GM04504 (cell line): ENCODE measurements around the gene RLBP1.

Experiments used
- DNase-seq: peaks from one replicate; pipeline ENCODE4 v3.0.0-alpha.2; 2012; ENCODE audit warnings: low read depth

The RLBP1 gene

DNA sequence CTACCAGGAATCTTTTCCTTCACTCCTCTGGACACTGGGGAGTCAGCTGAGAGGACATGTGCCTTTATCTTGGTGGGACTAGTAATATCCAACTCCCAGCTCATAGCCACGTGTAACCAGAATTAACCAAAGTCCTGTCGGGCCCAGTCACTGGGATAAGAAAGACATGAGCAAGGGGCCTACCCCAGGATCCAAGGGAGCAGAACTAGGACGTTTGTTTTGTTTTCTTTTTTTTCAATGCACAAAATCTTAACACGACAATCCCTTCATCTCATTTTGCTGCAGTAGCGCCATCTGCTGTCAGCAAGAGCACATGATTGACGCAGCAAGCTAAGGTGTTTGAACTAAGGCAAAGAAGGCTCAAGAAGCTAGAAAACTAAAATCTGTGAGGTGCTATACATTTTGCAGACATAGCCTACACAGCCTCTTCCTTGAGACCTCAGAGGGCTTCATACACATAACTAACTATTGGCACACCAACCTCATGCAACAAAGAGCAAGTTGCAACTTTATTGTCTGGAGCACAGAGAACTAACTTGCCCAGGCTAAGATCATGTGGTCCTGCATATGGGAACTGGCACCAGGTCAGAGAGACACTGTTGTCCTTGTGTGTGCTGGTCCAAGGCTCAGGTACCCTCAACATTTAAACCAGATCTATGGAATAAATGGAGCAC, 43.6 kb downstream of the RLBP1 start:
- peak; percentile 57 for DNase-seq

DNA sequence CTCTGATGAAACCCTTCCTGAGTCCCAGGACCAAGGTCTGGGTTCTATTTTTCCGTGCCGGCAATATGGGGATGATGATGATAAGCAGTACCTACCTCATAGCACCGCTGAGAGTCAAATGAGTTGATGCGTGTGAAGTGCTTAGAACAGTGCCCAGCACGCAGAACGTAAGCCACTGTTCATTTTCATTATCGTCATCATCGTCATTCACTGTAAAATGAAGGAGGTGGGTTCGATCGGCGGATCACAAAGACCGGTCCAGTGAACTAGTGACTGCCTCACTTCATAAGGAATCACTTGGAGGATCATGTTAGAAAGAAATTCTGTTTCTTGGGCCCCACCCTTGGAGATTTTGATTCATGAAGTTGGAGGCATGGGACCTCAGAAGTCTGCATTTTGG, 44.3 kb downstream of the RLBP1 start:
- DNase-seq = no peak

DNA sequence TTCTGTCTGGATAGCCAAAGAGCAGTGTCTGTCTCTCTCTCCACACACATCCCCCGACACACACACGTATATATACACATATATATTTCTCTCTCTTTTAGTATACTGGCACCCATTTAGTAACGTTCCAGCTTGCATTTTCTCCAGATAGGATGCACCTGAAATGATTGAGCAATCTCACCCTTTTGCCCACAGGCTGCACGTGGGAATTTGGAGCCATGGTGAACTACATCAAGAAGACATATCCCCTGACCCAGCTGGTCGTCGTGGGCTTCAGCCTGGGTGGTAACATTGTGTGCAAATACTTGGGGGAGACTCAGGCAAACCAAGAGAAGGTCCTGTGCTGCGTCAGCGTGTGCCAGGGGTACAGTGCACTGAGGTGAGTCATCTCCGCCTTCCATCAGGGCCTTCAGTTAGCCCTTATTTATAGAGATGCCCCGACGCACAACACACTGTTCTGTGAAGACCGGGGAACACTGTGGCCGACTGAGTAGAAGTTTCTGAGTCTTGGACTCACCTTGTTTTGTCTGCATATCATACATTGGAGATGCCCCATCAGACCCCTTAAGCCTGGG, 45.7 kb downstream of the RLBP1 start:
- DNase-seq = no peak

DNA sequence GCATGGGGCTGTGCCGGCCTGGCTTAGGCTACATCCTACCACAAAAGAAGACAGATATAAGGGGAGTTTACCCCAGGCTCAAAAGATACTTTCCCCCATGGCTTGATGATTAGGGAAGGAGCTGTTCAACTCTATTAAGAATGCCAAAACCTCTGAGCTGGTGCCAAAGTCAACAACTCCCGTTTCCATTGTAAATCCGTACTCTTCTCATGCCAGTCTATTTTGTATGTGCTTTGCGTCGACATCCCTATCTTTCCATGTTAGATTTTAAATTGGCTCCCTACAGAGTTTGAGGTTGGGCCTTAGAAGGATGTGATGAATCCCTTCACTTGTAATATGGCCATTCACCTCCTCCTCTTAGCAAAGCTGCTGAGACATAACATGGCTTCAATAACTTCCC, 46.9 kb downstream of the RLBP1 start:
- DNase-seq = no peak

DNA sequence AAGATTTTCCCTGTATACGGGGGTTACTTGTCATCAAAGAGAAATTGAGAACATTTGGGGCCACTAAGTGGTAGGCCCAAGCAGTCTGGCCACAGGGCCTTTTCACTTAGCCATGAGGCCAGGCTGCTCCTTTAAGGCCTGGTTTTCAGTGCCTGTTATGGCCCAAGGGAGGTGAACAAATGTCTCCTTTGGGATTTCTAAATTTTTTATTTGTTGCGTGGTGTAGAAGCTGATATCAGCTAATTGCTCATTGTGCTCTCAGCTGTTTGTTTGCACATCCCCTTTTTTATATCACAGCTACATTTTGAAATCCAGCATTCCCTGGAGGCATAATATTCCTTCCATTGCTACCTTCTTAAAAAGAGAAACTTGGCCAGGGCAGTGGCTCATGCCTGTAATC, 48.5 kb downstream of the RLBP1 start:
- no peak for DNase-seq

DNA sequence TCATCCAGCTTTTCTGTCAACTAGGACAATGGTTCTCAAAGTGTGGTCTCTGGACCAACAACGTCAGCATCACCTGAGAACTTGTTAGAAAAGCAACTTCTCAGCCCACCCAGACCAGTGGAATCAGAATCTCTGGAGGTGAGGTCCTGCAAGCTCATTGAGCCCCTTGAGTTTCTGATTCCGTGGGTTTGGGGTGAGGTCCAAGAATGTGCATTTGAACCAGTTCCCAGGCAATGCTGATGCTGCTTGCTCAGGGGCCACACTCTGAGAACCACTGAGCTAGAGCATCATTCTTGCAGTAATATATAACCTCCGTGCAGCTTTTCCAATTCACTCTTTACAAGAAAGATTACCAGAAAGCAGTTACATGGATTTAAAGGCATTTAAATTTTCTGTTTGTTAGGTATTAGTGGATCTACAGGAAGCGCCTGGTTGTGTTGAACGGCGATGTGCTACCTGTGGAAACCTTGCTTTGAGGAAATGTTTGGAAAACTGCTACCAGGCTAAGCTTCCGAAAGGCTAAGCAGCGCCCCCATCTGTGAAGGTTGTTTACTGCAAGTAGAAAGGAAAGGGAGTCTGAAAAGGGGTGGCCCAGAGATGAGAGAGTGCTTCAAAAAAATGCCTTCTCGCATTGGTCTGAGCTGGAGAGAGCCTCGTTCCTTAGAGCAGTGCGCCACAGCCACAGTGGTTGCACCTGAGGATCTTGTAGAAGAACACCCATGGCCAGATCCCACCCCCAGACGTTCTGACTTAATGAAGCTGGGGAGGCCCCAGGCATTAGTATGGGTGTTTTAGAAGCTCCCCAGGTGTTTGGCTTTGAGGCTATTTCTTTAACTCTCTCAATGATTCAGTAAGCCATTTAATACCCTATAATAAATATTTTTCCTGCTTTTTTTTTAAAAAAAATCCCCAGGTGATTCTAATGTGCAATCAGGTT, 50.0 kb downstream of the RLBP1 start:
- DNase-seq = no peak

DNA sequence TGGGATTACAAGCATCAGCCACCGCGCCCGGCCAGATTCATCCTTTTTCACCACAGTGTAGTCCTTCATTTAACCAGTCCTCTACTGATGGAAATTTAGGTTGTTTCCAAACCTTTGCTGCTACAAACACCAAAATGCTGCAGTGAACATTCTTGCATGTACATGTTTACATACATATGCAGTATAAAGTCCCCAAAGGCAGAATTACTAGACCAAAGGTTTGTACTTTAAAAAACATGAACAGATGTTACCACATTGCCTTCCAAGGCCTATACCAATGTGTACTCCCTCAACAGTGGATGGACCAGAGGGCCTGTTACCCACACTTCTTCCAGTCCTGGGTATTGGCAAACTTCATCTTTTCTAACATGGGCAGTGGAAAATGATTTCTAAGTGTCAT, 51.0 kb downstream of the RLBP1 start:
- no peak for DNase-seq

DNA sequence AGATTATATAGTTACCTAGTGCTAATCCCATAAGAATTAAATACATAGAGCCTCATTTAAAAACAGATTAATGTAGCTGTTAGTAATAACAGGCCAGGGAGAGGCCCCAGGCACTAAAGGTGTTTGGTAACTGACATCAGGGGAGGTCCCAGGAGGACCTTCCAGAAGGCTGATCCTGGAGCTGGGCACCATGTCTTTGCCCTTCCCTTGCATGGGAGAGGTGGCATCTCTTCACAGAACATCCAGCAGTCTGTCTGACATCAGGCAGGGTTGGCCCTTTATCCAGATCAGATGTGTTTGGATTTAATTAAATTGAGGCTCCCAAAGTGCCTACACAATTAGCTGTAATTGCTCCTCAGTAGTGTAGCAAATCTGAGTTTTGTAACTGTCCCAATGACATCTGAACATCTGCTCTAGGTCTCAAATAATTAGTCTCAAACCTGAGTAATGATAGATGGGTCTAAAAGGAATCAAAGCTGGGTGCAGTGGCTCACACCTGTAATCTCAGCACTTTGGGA, 53.0 kb downstream of the RLBP1 start:
- DNase-seq = no peak

DNA sequence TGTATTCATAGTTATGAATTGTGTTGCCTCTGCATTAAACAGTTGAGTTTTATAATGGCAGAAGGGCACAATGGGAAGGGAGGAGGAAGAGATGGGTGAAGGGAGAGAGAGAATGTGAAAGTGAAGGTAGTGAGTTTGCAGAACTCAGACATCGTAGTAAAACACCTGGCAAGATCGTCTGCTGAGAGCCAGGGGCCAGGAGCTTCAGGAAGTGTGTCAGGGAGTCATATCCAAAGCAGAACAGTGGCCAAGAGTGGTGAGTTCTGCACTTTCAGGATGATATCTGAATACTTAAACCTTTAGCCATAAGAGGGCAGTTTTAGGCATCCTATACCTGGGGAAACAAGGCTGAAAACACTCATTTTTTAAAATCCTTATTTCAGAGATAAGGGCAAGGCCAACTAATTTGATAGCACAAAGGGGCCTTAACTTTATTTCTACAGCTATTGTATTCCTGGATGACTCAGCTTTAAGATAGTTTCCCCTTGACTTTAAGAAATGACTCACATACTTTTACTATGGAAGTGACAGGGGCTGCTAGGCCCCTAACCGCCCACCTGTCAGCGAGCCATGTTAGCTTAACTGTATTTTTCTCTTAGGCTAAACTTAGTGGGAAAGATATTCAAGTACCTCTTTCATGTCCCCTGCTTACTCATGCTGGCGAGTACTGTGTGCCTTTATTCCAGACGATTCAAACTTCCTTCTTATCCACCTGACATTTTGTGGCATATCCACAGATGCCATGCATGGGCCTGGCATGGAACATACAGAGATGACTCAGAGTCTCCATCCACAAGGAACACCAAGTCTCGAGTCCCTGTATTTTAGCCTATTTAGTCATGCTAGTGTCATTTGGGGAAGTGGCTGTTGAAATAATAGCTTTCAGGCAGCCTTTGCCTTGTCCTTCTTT, 53.9 kb downstream of the RLBP1 start:
- DNase-seq = no peak

DNA sequence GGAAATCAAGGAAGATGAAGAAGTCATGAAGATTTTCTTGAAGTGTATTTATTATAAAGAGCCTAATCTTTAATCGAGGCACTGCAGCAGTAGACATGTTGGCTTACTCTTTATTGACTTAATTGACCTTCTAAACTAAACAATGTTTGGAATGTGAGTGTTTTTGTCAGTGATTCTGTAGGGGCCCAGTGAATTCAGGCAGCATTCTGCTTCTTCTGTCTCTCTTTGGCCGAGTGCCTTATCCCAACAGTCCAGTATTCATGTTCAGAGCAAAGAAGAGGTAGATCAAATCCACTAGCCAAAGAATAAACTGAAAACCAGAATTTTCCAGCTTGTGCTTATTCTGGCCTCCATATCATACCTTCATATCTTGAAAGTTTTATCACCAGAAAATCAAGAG, 55.7 kb downstream of the RLBP1 start:
- no peak for DNase-seq

DNA sequence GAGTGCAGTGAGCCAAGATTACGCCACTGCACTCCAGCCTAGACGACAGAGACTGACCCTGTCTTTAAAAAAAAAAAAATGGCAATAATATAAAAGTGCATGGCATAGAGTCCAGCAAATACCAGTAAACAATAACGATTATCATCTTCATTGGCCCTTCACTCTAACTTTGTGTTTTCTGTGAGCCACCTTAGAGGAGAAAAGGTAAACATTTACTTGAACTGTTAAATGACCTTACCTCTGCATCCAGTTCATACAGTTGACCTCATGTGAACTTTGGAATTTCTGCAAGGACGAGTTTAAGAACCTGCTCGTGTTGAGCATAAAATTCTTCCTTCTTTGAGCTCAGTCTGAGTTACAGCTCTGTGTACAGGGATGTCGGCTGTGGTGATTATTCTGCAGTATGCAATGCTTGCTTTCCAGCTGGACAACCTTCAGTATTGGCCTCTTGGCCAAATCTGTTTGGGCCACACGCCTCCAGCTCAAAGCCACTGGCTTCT, 56.6 kb downstream of the RLBP1 start:
- no peak for DNase-seq

DNA sequence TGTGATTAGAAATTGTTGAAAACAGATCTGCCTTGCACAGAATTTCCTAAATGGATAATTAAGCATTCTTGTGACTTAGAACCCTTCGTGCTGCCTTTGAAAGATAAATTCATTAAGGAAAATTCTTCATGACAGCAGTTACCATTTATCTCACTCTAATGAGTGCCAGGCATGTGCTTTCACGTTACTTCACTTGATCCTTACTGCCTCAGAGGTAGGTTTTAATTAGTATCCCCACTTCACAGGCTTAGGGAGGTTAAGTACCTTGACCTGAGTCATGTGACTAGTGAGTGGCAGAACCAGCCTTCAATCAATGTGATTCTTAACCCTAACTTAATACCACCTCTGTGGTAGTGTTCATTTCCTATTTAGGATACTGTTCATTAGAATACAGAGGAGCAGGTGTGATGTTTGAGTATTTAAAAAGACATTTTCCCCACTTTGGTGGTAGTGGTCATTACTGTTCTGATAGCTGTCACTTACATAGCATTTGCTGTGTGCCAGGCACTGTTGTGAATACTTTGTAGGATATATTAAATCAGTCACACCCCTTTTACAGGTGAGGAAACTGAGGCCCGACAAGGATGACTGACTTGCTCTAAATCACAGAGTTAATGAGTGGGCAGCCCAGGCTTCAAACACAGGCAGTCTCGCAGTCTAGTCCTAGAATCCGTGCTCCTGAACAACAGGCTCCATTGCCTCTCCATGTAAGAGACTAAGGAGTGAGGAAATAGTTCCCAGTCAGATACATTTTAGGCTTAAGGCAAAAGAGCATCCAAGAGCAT, 57.9 kb downstream of the RLBP1 start:
- no peak for DNase-seq

DNA sequence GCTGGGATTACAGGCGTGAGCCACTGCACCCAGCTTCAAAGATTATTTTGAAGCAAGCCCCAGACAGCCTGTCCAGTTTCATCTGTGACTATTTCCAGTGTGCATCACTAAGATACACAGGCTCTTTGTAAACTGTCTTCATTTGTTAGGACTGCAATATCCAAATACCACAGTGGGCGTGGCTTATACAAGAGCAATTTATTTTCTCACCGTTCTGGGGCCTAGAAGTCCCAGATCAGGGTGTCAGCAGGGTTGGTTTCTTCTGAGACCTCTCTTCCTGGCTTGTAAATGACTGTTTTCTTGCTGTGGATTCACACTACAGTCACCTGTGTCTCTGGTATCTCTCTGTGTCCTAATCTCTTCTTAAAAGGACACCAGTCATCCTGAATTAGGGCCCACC, 59.7 kb downstream of the RLBP1 start:
- DNase-seq = no peak
